Breast epithelium (tissue), 3 donors: ENCODE data around the gene KIF5B.

Source experiments
- POLR2A ChIP-seq: fragments of 450-650 bp; IDR thresholded peaks from one replicate; pipeline ENCODE4 v1.6.1; 2016; ENCODE audit warnings: antibody characterized with exemption, mild to moderate bottlenecking, moderate library complexity
- TF ChIP-seq, protein P1 (sequence below), 3 donors: fragments of 450-650 bp; IDR thresholded peaks; one replicate each; pipeline ENCODE4 v1.5.1; 2016 to 2017; ENCODE audit warnings: antibody characterized with exemption in 3 of 3, mild to moderate bottlenecking in 3 of 3, moderate library complexity in 3 of 3

DNA sequence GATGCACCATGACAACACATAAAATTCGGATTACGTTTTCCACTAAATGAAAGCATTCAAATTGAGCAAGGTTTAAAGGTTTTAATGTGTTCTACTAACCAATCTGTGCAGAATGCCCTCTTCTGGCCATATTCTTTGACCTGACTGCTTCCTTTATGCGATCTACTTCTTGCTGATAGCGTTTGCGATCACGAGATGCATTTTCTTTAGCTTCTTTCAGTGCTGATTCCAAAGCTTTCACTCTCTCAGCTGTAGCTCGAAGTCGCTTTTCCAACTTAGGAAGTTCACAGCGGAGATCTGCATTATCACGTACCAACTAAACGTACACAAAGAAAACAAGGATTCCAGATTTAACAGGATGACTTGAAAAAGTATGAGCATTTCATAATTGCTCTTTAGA is 39.2 kb downstream of the KIF5B start:
- TF ChIP-seq, protein P1, sequence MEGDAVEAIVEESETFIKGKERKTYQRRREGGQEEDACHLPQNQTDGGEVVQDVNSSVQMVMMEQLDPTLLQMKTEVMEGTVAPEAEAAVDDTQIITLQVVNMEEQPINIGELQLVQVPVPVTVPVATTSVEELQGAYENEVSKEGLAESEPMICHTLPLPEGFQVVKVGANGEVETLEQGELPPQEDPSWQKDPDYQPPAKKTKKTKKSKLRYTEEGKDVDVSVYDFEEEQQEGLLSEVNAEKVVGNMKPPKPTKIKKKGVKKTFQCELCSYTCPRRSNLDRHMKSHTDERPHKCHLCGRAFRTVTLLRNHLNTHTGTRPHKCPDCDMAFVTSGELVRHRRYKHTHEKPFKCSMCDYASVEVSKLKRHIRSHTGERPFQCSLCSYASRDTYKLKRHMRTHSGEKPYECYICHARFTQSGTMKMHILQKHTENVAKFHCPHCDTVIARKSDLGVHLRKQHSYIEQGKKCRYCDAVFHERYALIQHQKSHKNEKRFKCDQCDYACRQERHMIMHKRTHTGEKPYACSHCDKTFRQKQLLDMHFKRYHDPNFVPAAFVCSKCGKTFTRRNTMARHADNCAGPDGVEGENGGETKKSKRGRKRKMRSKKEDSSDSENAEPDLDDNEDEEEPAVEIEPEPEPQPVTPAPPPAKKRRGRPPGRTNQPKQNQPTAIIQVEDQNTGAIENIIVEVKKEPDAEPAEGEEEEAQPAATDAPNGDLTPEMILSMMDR (IDR thresholded peaks at IDR 0.05), result no peak
- no peak for TF ChIP-seq POLR2A
